Panc1 (cell line): ENCODE results near the gene PRSS50. TPM values are rescaled to one million over a fixed set of nuclear protein-coding genes. Genes with fewer than 3 reads are reported as not detected.

Experiments
- ATAC-seq: fragments of 200-7000 bp; cut with Tn5 transposase; 2 replicates; pipeline ENCODE4 v1.9.1; 2020; ENCODE audit warnings: mild to moderate bottlenecking, moderate library complexity
- BruUV-seq: library from RNA; stranded (reverse); fragments of 400-500 nt; replicated peaks from 2 replicates; lab custom pipeline; 2021; lab: Mats Ljungman, UMichigan
- CTCF ChIA-PET: fragments of 300-600 bp; sonication (Branson Sonifier 250); formaldehyde crosslinking; loops from one replicate; lab custom pipeline; 2022; ENCODE audit warnings: antibody characterized with exemption; lab: Charles Lee
- POLR2A ChIA-PET: fragments of 300-600 bp; sonication (Branson Sonifier 250); formaldehyde crosslinking; loops from one replicate; lab custom pipeline; 2022; ENCODE audit warnings: antibody characterized with exemption; lab: Charles Lee
- DNase-seq: peaks from one replicate; pipeline ENCODE4 v3.0.0-alpha.2; 2010; ENCODE audit warnings: low read depth, low spot score
- H3K27ac ChIP-seq: 2 replicates; pipeline ENCODE4 v1.5.1; 2011; ENCODE audit warnings: mild to moderate bottlenecking, low read length, inconsistent platforms
- H3K27me3 ChIP-seq: fragments of 200-500 bp; sonication (Bioruptor generic); 2 replicates; pipeline ENCODE4 v1.6.0; 2014; ENCODE audit warnings: low read length, inconsistent platforms; ENCODE audit not compliant: control insufficient read depth, insufficient read depth
- H3K36me3 ChIP-seq: fragments of 200-500 bp; sonication (Bioruptor generic); 2 replicates; pipeline ENCODE4 v1.5.1; 2014; ENCODE audit warnings: inconsistent platforms, mild to moderate bottlenecking, low read length, moderate library complexity; ENCODE audit not compliant: control insufficient read depth, insufficient read depth
- H3K4me1 ChIP-seq: 2 replicates; pipeline ENCODE4 v1.5.1; 2011; ENCODE audit warnings: inconsistent platforms, mild to moderate bottlenecking, low read length, moderate library complexity; ENCODE audit not compliant: control insufficient read depth, insufficient read depth
- H3K4me3 ChIP-seq, 2 experiments: 2 replicates each; pipeline ENCODE4 v1.5.1; 2011 to 2012; ENCODE audit warnings: low read depth in 2 of 2, low read length in 2 of 2, mild to moderate bottlenecking in 2 of 2, inconsistent platforms in 1 of 2, moderate library complexity in 1 of 2
- H3K9me3 ChIP-seq: fragments of 200-500 bp; sonication (Bioruptor generic); 2 replicates; pipeline ENCODE4 v1.5.1; 2014; ENCODE audit warnings: low read depth, mild to moderate bottlenecking, inconsistent platforms, low read length, moderate library complexity; ENCODE audit not compliant: control insufficient read depth, insufficient read depth
- CTCF ChIP-seq: fragments of 450-650 bp; IDR thresholded peaks from 2 replicates; pipeline ENCODE4 v1.5.1; 2017; ENCODE audit warnings: mild to moderate bottlenecking
- POLR2AphosphoS5 ChIP-seq: IDR thresholded peaks from 2 replicates; pipeline ENCODE4 v1.6.1; 2012; ENCODE audit warnings: mild to moderate bottlenecking, low read depth, low read length, moderate library complexity
- REST ChIP-seq, 2 experiments: IDR thresholded peaks; 2 replicates each; pipeline ENCODE4 v1.6.1; 2011 to 2012; ENCODE audit warnings: low read depth in 2 of 2, control low read depth in 1 of 2, low read length in 1 of 2, mild to moderate bottlenecking in 1 of 2, moderate library complexity in 1 of 2; ENCODE audit not compliant: insufficient read depth in 1 of 2
- SIN3A ChIP-seq: IDR thresholded peaks from 2 replicates; pipeline ENCODE4 v1.6.1; 2012; ENCODE audit warnings: low read depth, mild to moderate bottlenecking, low read length, moderate library complexity, borderline replicate concordance; ENCODE audit not compliant: insufficient read depth
- TCF7L2 ChIP-seq: IDR thresholded peaks from 2 replicates; pipeline ENCODE4 v1.6.1; 2011; ENCODE audit warnings: mild to moderate bottlenecking, low read depth, low read length, inconsistent platforms
- in situ Hi-C: cut with HindIII; loops from 2 replicates; pipeline ENCODE4 v1.10.0; 2016; ENCODE audit warnings: low sequenced_read_pairs, low pct_unique_long_range_greater_than_20kb
- intact Hi-C: fragments of 100-400 bp; cut with micrococcal nuclease; formaldehyde crosslinking; loops from one replicate; pipeline ENCODE4 v1.10.0; 2022; ENCODE audit not compliant: unreplicated experiment
- total RNA-seq: library from RNA; stranded (reverse); gene quantifications from one replicate; pipeline ENCODE4 v1.2.1, GENCODE V29; 2021; ENCODE audit not compliant: unreplicated experiment

PRSS50 gene
- total RNA-seq, 1 experiment from 2014 or later: 0.13 TPM

- H3K9me3 ChIP-seq: no peaks in the 10 kb centered on the region
- no peak overlapping the region for H3K27ac ChIP-seq
- POLR2A ChIA-PET: no interaction called here
- BruUV-seq: no TSS peak
- ATAC-seq (no peak), DNase-seq (no peak)
- CTCF ChIA-PET: no interaction called here
- H3K36me3 ChIP-seq: no peaks in the 10 kb centered on the region
- intact Hi-C loops (no loop called here), in situ Hi-C loops (no loop called here)
- H3K4me3 ChIP-seq: no peak overlapping the region
- no peaks in the 10 kb centered on the region for H3K4me1 ChIP-seq
- H3K27me3 ChIP-seq: no peaks in the 10 kb centered on the region
- TF ChIP-seq CTCF (no peak), TCF7L2 (no peak), REST (IDR thresholded peaks at IDR 0.05; ENCODE audit: insufficient read depth in 1 of 2, low read depth in 2 of 2, low read length in 1 of 2) (no peak), POLR2AphosphoS5 (no peak), SIN3A (no peak)
Measured at GRCh38 chr3:46722443-46722842, 4.8 kb upstream of the PRSS50 start.

- H3K4me3 ChIP-seq: no peak overlapping the region
- ChIA-PET CTCF (no interaction called here), POLR2A (no interaction called here)
- ATAC-seq: no peak
- no peaks in the 10 kb centered on the region for H3K27me3 ChIP-seq
- H3K4me1 ChIP-seq: no peaks in the 10 kb centered on the region
- no TSS peak for BruUV-seq
- H3K9me3 ChIP-seq: no peaks in the 10 kb centered on the region
- no peak for DNase-seq
- in situ Hi-C loops: no loop called here
- TF ChIP-seq CTCF (no peak), REST (IDR thresholded peaks at IDR 0.05; ENCODE audit: insufficient read depth in 1 of 2, low read depth in 2 of 2, low read length in 1 of 2) (no peak), TCF7L2 (no peak), SIN3A (no peak), POLR2AphosphoS5 (no peak)
- no peaks in the 10 kb centered on the region for H3K36me3 ChIP-seq
- H3K27ac ChIP-seq: no peak overlapping the region
- intact Hi-C loops: no loop called here
Measured at GRCh38 chr3:46721009-46721408, 3.3 kb upstream of the PRSS50 start.
